Skeletal muscle tissue (tissue), 4 donors: ENCODE measurements around the gene CLEC7A. TPM values are rescaled to one million over a fixed set of nuclear protein-coding genes. Genes with fewer than 3 reads are reported as not detected.

Source experiments
- H3K27ac ChIP-seq: one replicate; pipeline ENCODE4 v1.7.0; 2013; ENCODE audit warnings: mild to moderate bottlenecking, low read depth, low read length, inconsistent platforms
- H3K27me3 ChIP-seq, 3 donors: one replicate each; pipeline ENCODE4 v1.7.0; 2013; ENCODE audit warnings: low read length in 3 of 3; ENCODE audit not compliant: control insufficient read depth in 3 of 3, insufficient read depth in 3 of 3
- H3K36me3 ChIP-seq, 3 donors: one replicate each; pipeline ENCODE4 v1.7.0; 2013; ENCODE audit warnings: low read length in 3 of 3; ENCODE audit not compliant: control insufficient read depth in 3 of 3, insufficient read depth in 3 of 3
- H3K4me1 ChIP-seq, 3 donors: one replicate each; pipeline ENCODE4 v1.7.0; 2013; ENCODE audit warnings: low read length in 3 of 3, mild to moderate bottlenecking in 3 of 3; ENCODE audit not compliant: control insufficient read depth in 3 of 3, insufficient read depth in 3 of 3
- H3K4me3 ChIP-seq, 3 donors: one replicate each; pipeline ENCODE4 v1.7.0; 2013; ENCODE audit warnings: low read length in 3 of 3
- H3K9ac ChIP-seq, 3 donors: one replicate each; pipeline ENCODE4 v1.7.0; 2013; ENCODE audit warnings: low read length in 3 of 3, mild to moderate bottlenecking in 3 of 3, moderate library complexity in 2 of 3, low read depth in 1 of 3
- H3K9me3 ChIP-seq, 3 donors: one replicate each; pipeline ENCODE4 v1.7.0; 2013; ENCODE audit warnings: low read length in 3 of 3; ENCODE audit not compliant: control insufficient read depth in 3 of 3
- total RNA-seq: library from RNA; depleted of rRNA; stranded (reverse); fragments of >200 nt; gene quantifications from one replicate; pipeline ENCODE4 v1.2.3, GENCODE V29; 2014
- donor health status: Osteomylitis.

Gene CLEC7A
- total RNA-seq, 1 donor from 2014 or later: 2.1 TPM

DNA sequence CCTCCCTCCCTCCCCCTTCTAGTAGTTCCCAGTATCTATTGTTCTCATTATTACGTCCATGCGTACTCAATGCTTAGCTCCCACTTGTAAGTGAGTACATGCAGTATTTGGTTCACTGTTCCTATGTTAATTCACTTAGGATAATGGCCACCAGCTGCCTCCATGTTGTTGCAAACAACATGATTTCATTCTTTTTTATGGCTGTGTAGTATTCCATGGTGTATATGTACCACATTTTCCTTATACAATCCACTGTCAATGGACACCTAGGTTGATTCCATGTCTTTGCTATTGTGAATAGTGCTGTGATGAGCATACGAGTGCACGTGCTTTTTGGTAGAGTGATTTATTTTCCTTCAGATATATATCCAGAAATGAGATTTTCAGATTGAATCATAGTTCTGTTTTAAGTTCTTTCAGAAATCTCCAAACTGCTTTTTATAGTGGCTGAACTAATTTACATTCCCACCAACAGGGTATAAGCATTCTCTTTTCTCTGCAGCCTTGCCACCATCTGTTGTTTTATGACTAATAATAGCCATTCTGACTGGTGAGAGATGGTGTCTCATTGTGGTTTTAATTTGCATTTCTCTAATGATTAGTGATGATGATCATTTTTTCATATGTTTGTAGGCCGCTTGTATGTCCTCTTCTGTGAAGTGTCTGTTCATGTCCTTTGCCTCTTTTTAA, 17.9 kb upstream of the CLEC7A start:
- Histone ChIP-seq H3K4me3 (no peak overlapping the region), H3K4me1 (peaks cover 0 to 5% (median under 1%) of the 10 kb centered on the region in 3 donors), H3K9ac (no peak overlapping the region), H3K9me3 (no peaks in the 10 kb centered on the region), H3K27ac (no peak overlapping the region), H3K27me3 (no peaks in the 10 kb centered on the region), H3K36me3 (no peaks in the 10 kb centered on the region)

DNA sequence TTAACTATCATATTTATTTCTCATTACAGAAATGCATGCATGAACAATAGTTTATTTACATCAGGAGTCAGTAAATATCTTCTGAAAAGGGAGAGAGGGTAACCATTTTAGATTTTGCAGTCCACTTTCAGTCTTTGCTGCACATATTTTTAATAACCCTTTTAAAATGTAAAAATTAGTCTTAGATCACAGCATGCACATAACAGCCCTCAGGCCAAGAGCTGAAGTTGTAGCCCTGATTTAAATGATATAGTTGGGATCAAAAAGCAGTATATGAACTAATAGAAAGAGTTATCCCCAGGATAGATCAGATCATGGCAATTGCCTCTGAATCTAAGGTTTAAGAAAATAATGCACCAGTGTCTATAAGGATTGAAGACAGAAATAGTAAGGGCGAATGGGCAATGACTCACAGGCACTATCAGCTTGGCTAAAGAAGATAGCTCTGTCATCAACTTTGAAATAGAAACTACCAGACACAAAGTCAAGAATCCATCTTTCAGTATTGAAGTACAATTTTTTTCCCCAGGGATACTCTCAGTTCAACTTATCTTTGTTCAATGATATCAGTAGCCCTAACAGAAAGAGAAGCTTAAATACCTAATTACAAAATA, 13.1 kb upstream of the CLEC7A start:
- Histone ChIP-seq H3K27ac (no peak overlapping the region), H3K36me3 (no peaks in the 10 kb centered on the region), H3K9me3 (no peaks in the 10 kb centered on the region), H3K9ac (no peak overlapping the region), H3K4me1 (peaks cover 0 to 7% (median 0%) of the 10 kb centered on the region in 3 donors), H3K4me3 (no peak overlapping the region), H3K27me3 (no peaks in the 10 kb centered on the region)

DNA sequence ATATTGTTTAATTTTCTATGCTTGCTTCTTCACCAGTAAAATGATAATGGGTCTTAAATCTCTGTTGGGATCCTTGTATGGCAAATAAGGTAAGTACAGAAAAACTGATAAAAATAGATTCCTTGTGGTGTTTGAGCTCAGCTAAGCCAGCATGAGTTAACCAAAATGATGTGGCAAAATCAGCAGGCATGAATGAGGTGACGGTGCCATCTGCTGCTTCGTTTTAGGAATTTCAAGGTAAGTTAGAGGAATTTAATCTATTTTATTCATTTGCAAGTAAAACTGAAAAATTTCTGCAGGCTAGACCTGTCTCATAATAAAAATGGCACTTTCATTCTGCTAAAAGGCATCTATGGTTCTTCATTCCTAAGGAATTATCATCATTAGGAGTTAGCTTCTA, 10.0 kb upstream of the CLEC7A start:
- no peak overlapping the region for H3K27ac ChIP-seq
- no peak overlapping the region for H3K4me3 ChIP-seq
- H3K9me3 ChIP-seq: no peaks in the 10 kb centered on the region

GRCh38 chr12:10136637-10137205, 6.7 kb upstream of the CLEC7A start:
- no peaks in the 10 kb centered on the region for H3K4me1 ChIP-seq
- no peaks in the 10 kb centered on the region for H3K9me3 ChIP-seq
- no peaks in the 10 kb centered on the region for H3K27me3 ChIP-seq
- H3K27ac ChIP-seq: no peak overlapping the region
- H3K4me3 ChIP-seq: no peak overlapping the region
- no peaks in the 10 kb centered on the region for H3K36me3 ChIP-seq
- no peak overlapping the region for H3K9ac ChIP-seq

More for the DNA sequence above, 10.0 kb upstream of the CLEC7A start:
- Histone ChIP-seq H3K9ac (no peak overlapping the region), H3K36me3 (no peaks in the 10 kb centered on the region), H3K27me3 (no peaks in the 10 kb centered on the region), H3K4me1 (peaks cover 0 to 7% (median 0%) of the 10 kb centered on the region in 3 donors)

DNA sequence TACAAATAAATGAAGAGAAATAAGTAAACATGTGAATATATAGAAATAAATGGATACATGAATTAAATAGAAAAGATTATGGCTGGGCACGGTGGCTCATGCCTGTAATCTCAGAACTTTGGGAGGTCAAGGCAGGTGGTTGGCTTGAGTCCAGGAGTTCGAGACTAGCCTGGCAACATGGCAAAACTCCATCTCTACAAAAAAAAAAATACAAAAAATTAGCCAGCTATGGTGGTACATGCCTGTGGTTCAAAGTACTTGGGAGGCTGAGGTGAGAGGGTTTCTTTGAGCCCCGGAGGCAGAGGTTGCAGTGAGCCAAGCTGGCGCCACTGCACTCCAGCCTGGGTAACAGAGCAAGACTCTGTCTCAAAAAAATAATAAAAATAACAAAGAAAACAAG, 5.1 kb upstream of the CLEC7A start:
- no peak overlapping the region for H3K27ac ChIP-seq
- H3K9ac ChIP-seq: no peak overlapping the region
- no peaks in the 10 kb centered on the region for H3K27me3 ChIP-seq
- no peaks in the 10 kb centered on the region for H3K36me3 ChIP-seq
- H3K4me3 ChIP-seq: no peak overlapping the region
- H3K4me1 ChIP-seq: no peaks in the 10 kb centered on the region
- H3K9me3 ChIP-seq: no peaks in the 10 kb centered on the region

DNA sequence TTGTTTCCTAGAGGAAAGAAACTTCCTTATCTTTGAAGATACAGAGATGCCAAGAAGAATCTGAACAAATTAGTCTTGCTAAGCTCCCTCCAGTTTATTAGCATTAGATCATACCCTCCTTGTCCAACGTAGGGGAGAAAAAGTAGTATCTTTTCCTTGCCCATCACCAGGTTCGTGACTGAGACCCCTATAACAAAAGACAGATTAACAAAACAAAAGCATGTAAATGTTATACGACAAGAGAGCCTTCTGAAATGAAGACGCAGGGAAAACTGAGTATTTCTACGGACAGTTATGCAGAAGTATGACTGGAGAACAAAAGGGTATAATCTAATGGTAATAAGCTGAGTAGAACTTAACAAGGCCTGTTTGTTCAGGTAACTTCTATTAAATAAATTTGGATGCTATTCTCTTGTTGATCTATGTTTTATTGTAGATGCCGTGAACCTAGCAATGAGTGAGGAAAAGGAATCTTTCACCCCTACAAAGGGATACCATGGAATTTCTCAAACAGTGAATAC, 2.9 kb upstream of the CLEC7A start:
- Histone ChIP-seq H3K36me3 (no peaks in the 10 kb centered on the region), H3K4me1 (no peaks in the 10 kb centered on the region), H3K9me3 (no peaks in the 10 kb centered on the region), H3K27ac (no peak overlapping the region), H3K27me3 (no peaks in the 10 kb centered on the region), H3K9ac (no peak overlapping the region), H3K4me3 (no peak overlapping the region)

- no peaks in the 10 kb centered on the region for H3K4me1 ChIP-seq
- H3K9ac ChIP-seq: no peak overlapping the region
- H3K27ac ChIP-seq: no peak overlapping the region
- no peaks in the 10 kb centered on the region for H3K9me3 ChIP-seq
- H3K27me3 ChIP-seq: no peaks in the 10 kb centered on the region
- no peak overlapping the region for H3K4me3 ChIP-seq
- H3K36me3 ChIP-seq: no peaks in the 10 kb centered on the region
Measured at GRCh38 chr12:10131111-10131690, 1.2 kb upstream of the CLEC7A start.

DNA sequence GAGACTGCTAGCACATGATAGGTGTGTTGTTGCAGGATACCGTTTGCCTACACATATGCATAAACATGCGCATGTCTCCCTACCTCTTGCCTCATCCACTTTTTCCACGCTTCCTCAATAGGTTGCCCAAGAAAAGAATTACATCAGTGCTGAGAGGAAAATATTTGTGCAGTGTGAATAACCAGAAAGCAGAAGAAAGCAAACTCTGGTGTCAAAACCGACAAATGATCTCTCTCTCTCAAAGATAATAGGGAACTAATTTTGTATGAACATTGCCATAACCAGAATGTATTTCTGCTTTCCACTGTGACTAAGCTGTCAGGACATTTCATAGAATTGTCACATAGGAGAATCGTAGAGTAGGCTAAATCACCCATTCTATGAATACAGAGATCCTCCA, 1.3 kb downstream of the CLEC7A start:
- Histone ChIP-seq H3K9me3 (no peaks in the 10 kb centered on the region), H3K27me3 (no peaks in the 10 kb centered on the region), H3K4me3 (no peak overlapping the region), H3K36me3 (no peaks in the 10 kb centered on the region), H3K4me1 (no peaks in the 10 kb centered on the region), H3K27ac (no peak overlapping the region), H3K9ac (no peak overlapping the region)

DNA sequence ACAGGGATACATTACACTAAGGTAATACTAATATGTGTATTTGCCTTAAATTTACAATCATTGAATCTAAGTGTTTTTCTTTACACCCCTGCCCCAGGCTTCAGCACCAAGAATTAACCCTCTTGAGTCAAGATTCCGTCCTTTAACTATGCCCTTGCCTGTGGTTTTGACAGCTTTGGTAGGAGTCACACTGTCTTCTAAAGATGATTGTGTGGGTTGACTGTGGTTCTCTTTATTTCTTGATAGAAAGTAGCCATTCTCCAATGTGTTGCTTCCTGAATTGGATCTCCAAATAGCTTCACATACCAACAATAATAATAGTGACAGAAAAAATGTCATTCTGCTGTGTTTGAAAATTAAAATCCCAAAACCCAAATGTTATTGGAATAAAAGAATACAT, 3.6 kb downstream of the CLEC7A start:
- H3K36me3 ChIP-seq: no peaks in the 10 kb centered on the region
- H3K9ac ChIP-seq: no peak overlapping the region
- no peaks in the 10 kb centered on the region for H3K4me1 ChIP-seq
- no peaks in the 10 kb centered on the region for H3K9me3 ChIP-seq
- no peak overlapping the region for H3K27ac ChIP-seq
- no peak overlapping the region for H3K4me3 ChIP-seq
- no peaks in the 10 kb centered on the region for H3K27me3 ChIP-seq

- Histone ChIP-seq H3K27ac (no peak overlapping the region), H3K9me3 (no peaks in the 10 kb centered on the region), H3K27me3 (no peaks in the 10 kb centered on the region), H3K4me1 (no peaks in the 10 kb centered on the region), H3K4me3 (no peak overlapping the region), H3K36me3 (no peaks in the 10 kb centered on the region), H3K9ac (no peak overlapping the region)
Measured at GRCh38 chr12:10122689-10123088, 7.3 kb downstream of the CLEC7A start.
